ENCODE data around the gene TBX1. TPM values are rescaled to one million over a fixed set of nuclear protein-coding genes. Genes with fewer than 3 reads are reported as not detected.

The TBX1 gene
- total and polyA plus RNA-seq, 7 donors: 18.2 to 112 (median 80.8) TPM

- TF ChIP-seq CTCF (IDR thresholded peaks at IDR 0.05): no peak
- DNase-seq (peak; percentile 7 to 40), ATAC-seq (no peak)
- no peaks in the 10 kb centered on the region for H3K9me3 ChIP-seq
- intact Hi-C loops (cut with DNase I): no loop called here
- peaks cover 0 to 13% (median 1%) of the 10 kb centered on the region in 3 donors for H3K27me3 ChIP-seq (ENCODE audit: insufficient read depth in 3 of 3, low read length in 2 of 3)
- H3K4me3 ChIP-seq: no peak overlapping the region
- H3K27ac ChIP-seq: no peak overlapping the region
- peaks cover 0 to 11% of the 10 kb centered on the region in 2 donors for H3K36me3 ChIP-seq (ENCODE audit: insufficient read depth in 1 of 2, low read depth in 1 of 2)
- WGBS, 3 donors: 86 to 89% (median 88%) methylated on average over 25 of the region's 25 CpGs
- H3K4me1 ChIP-seq: no peaks in the 10 kb centered on the region
These were observed 10.0 kb downstream of the TBX1 start for GRCh38 chr22:19770349-19771220.

- H3K27me3 ChIP-seq (ENCODE audit: insufficient read depth in 3 of 3, low read length in 2 of 3): peaks cover 0 to 12% (median 1%) of the 10 kb centered on the region in 3 donors
- H3K27ac ChIP-seq: no peak overlapping the region
- WGBS, 3 donors: 70 to 78% (median 71%) methylated on average over 4 of the region's 4 CpGs
- H3K4me3 ChIP-seq: no peak overlapping the region
- no peaks in the 10 kb centered on the region for H3K4me1 ChIP-seq
- DNase-seq (no peak), ATAC-seq (no peak)
- no peaks in the 10 kb centered on the region for H3K9me3 ChIP-seq
- peaks cover 0 to 8% of the 10 kb centered on the region in 2 donors for H3K36me3 ChIP-seq (ENCODE audit: insufficient read depth in 1 of 2, low read depth in 1 of 2)
- intact Hi-C loops (cut with DNase I): no loop called here
- TF ChIP-seq CTCF (IDR thresholded peaks at IDR 0.05): no peak
These were observed 11.8 kb downstream of the TBX1 start for GRCh38 chr22:19772422-19772672.

- Histone ChIP-seq H3K4me1 (no peaks in the 10 kb centered on the region), H3K36me3 (ENCODE audit: insufficient read depth in 1 of 2, low read depth in 1 of 2) (peaks cover 0 to 4% of the 10 kb centered on the region in 2 donors), H3K9me3 (no peaks in the 10 kb centered on the region), H3K4me3 (no peak overlapping the region), H3K27me3 (ENCODE audit: insufficient read depth in 3 of 3, low read length in 2 of 3) (peaks cover 0 to 8% (median 1%) of the 10 kb centered on the region in 3 donors), H3K27ac (no peak overlapping the region)
- DNase-seq (peak; percentile 5 to 47), ATAC-seq (no peak)
- intact Hi-C loops (cut with DNase I): no loop called here
- 71 to 78% (median 75%) methylated on average over 25 of the region's 25 CpGs for WGBS, 3 donors
- TF ChIP-seq CTCF (IDR thresholded peaks at IDR 0.05): no peak
These were observed 12.3 kb downstream of the TBX1 start for GRCh38 chr22:19772673-19773469.

- Histone ChIP-seq H3K9me3 (no peaks in the 10 kb centered on the region), H3K4me1 (no peaks in the 10 kb centered on the region), H3K4me3 (no peak overlapping the region), H3K27me3 (ENCODE audit: insufficient read depth in 3 of 3, low read length in 2 of 3) (peaks cover 0 to 5% (median 1%) of the 10 kb centered on the region in 3 donors), H3K27ac (no peak overlapping the region), H3K36me3 (ENCODE audit: insufficient read depth in 1 of 2, low read depth in 1 of 2) (peaks cover 0 to 4% of the 10 kb centered on the region in 2 donors)
- no peak for TF ChIP-seq CTCF (IDR thresholded peaks at IDR 0.05)
- DNase-seq: peak; percentile 3 to 30
- 70 to 73% (median 72%) methylated on average over 9 of the region's 9 CpGs for WGBS, 3 donors
- intact Hi-C loops (cut with DNase I): no loop called here
- no peak for ATAC-seq
These were observed 13.0 kb downstream of the TBX1 start for GRCh38 chr22:19773470-19774040.
